ENCODE results near the gene KRT27. TPM values are rescaled to one million over a fixed set of nuclear protein-coding genes. Genes with fewer than 3 reads are reported as not detected.
"Not testable (repeated sequence)": the region's sequence is repeated elsewhere in the genome, so short reads cannot be mapped to it uniquely, and the experiment has no call there.

Gene KRT27
- total and polyA plus RNA-seq, 4 experiments from 2014 or later, result not detected

- H3K4me3 Mint-ChIP-seq, result no peak within 1 kb of the TSS
- Histone ChIP-seq H3K4me1 (ENCODE audit: insufficient read depth, low read length) (no peaks in the 10 kb centered on the region), H3K27me3 (ENCODE audit: insufficient read depth, low read length) (no peaks in the 10 kb centered on the region), H3K9me3 (ENCODE audit: control insufficient read depth in 1 of 2, low read length in 2 of 2) (no peaks in the 10 kb centered on the region), H3K27ac (ENCODE audit: low read depth, low read length) (no peak within 1 kb of the TSS), H3K4me3 (ENCODE audit: low read length in 2 of 2) (no peak within 1 kb of the TSS), H3K36me3 (ENCODE audit: insufficient read depth, low read length) (no peaks in the 10 kb centered on the region)
- H3K27me3 Mint-ChIP-seq, result peaks cover 30 to 41% of the 10 kb centered on the region in 2 donors
- H3K36me3 Mint-ChIP-seq, result peaks cover 0 to 6% of the 10 kb centered on the region in 2 donors
- ChIA-PET CTCF (ENCODE audit: partially characterized antibody) (no interaction called here), POLR2A (ENCODE audit: partially characterized antibody) (no interaction called here)
- no peak within 1 kb of the TSS for H3K27ac Mint-ChIP-seq
- H3K4me1 Mint-ChIP-seq, result no peaks in the 10 kb centered on the region
- peaks cover 3 to 29% (median 25%) of the 10 kb centered on the region in 8 donors for H3K9me3 Mint-ChIP-seq
- intact Hi-C loops (cut with micrococcal nuclease), result no loop called here
- no peak for DNase-seq
These were observed 27.1 kb downstream of the KRT27 start, which contains the start of gene KRT25 for GRCh38 chr17:40755231-40755630. Gene KRT25 (minus strand): TSS chr17:40755331. CDS start chr17:40755271, 60 bp downstream.

DNA sequence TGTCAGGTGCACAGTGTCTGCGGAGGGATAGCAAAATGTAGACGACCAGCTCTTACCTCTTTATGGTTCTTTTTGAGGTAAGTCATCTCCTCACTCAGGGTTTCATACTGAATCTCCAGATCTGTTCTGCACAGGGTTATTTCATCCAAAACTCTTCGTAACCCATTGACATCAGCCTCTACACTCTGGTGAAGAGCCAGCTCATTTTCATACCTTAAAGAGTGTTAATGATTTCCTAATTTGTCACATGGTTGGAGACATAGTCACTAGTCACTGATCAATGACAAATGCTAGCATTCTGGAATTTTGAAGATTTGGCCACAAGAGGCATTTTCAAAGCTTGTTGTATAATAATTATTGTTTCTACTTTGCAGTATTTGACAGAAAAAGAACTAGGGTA is 28.5 kb downstream of the KRT27 start:
- Histone ChIP-seq H3K36me3 (ENCODE audit: insufficient read depth, low read length) (no peaks in the 10 kb centered on the region), H3K27me3 (ENCODE audit: insufficient read depth, low read length) (peaks cover 4% of the 10 kb centered on the region), H3K4me3 (ENCODE audit: low read length in 2 of 2) (no peak overlapping the region), H3K27ac (ENCODE audit: low read depth, low read length) (no peak overlapping the region), H3K9me3 (ENCODE audit: control insufficient read depth in 1 of 2, low read length in 2 of 2) (no peaks in the 10 kb centered on the region), H3K4me1 (ENCODE audit: insufficient read depth, low read length) (no peaks in the 10 kb centered on the region)
- Mint-ChIP-seq H3K4me1 (no peaks in the 10 kb centered on the region), H3K9me3 (peaks cover 3 to 14% (median 12%) of the 10 kb centered on the region in 8 donors), H3K27me3 (peaks cover 30 to 43% of the 10 kb centered on the region in 2 donors), H3K27ac (no peak overlapping the region), H3K4me3 (no peak overlapping the region), H3K36me3 (no peaks in the 10 kb centered on the region)
- POLR2A ChIA-PET (ENCODE audit: partially characterized antibody), result no interaction called here
- DNase-seq, result no peak
- CTCF ChIA-PET (ENCODE audit: partially characterized antibody), result no interaction called here
- intact Hi-C loops (cut with micrococcal nuclease), result no loop called here

DNA sequence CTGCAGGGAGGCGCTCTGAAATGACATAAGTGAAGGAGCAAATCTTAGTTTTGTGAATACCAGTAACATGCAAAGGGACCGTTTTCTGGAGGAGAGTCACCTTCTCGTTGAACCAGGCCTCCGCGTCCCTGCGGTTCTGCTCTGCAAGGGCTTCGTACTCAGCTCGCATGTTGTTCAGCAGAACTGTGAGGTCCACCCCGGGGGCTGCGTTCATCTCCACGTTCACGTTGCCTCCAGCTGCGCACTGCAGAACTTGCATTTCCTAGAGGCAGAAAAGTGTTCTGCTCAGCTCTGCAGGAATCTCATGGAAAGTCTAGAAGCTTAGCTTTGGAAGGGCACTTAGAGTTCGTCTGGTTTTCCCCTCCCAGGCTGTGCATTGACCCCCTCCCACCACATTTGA is 31.3 kb downstream of the KRT27 start:
- Mint-ChIP-seq H3K4me3 (no peak overlapping the region), H3K9me3 (peaks cover 0 to 8% (median 0%) of the 10 kb centered on the region in 8 donors), H3K36me3 (no peaks in the 10 kb centered on the region), H3K27me3 (peaks cover 34 to 43% of the 10 kb centered on the region in 2 donors), H3K27ac (no peak overlapping the region), H3K4me1 (no peaks in the 10 kb centered on the region)
- POLR2A ChIA-PET (ENCODE audit: partially characterized antibody), result no interaction called here
- intact Hi-C loops (cut with micrococcal nuclease), result no loop called here
- Histone ChIP-seq H3K27ac (ENCODE audit: low read depth, low read length) (no peak overlapping the region), H3K9me3 (ENCODE audit: control insufficient read depth in 1 of 2, low read length in 2 of 2) (no peaks in the 10 kb centered on the region), H3K27me3 (ENCODE audit: insufficient read depth, low read length) (peaks cover 4% of the 10 kb centered on the region), H3K36me3 (ENCODE audit: insufficient read depth, low read length) (no peaks in the 10 kb centered on the region), H3K4me1 (ENCODE audit: insufficient read depth, low read length) (no peaks in the 10 kb centered on the region), H3K4me3 (ENCODE audit: low read length in 2 of 2) (no peak overlapping the region)
- DNase-seq, result no peak
- CTCF ChIA-PET (ENCODE audit: partially characterized antibody), result no interaction called here

DNA sequence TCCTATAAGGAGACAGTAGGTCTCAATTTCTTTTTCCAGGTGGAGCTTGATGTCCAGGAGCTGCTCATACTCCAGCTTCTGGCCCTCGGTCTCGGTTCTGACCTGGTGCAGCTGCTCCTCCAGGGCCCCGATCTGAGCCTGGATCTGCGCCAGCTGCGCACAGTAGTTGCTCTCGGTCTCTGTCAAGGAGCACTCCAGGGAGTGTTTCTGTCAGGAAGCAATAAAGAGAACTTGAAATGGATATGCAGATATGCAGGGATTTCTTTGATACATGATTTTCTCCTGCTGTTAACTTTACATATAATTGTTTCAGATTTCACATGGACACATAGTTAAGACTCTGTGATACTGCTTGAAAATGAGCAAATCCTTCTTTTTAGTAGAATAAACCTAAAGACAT is 32.0 kb downstream of the KRT27 start:
- DNase-seq, result no peak
- intact Hi-C loops (cut with micrococcal nuclease), result no loop called here
- H3K27ac Mint-ChIP-seq, result no peak overlapping the region
- H3K36me3 ChIP-seq (ENCODE audit: insufficient read depth, low read length), result no peaks in the 10 kb centered on the region
- H3K27ac ChIP-seq (ENCODE audit: low read depth, low read length), result no peak overlapping the region
- CTCF ChIA-PET (ENCODE audit: partially characterized antibody), result no interaction called here
- no peaks in the 10 kb centered on the region for H3K36me3 Mint-ChIP-seq
- H3K4me3 ChIP-seq (ENCODE audit: low read length in 2 of 2), result no peak overlapping the region
- peaks cover 4% of the 10 kb centered on the region for H3K27me3 ChIP-seq (ENCODE audit: insufficient read depth, low read length)
- peaks cover 0 to 8% (median 0%) of the 10 kb centered on the region in 8 donors for H3K9me3 Mint-ChIP-seq
- peaks cover 35 to 42% of the 10 kb centered on the region in 2 donors for H3K27me3 Mint-ChIP-seq
- H3K4me1 Mint-ChIP-seq, result no peaks in the 10 kb centered on the region
- H3K4me3 Mint-ChIP-seq, result no peak overlapping the region
- POLR2A ChIA-PET (ENCODE audit: partially characterized antibody), result no interaction called here
- no peaks in the 10 kb centered on the region for H3K9me3 ChIP-seq (ENCODE audit: control insufficient read depth in 1 of 2, low read length in 2 of 2)
- H3K4me1 ChIP-seq (ENCODE audit: insufficient read depth, low read length), result no peaks in the 10 kb centered on the region

- H3K27me3 ChIP-seq (ENCODE audit: insufficient read depth, low read length); POLR2A ChIA-PET (ENCODE audit: partially characterized antibody); H3K36me3 Mint-ChIP-seq; H3K36me3 ChIP-seq (ENCODE audit: insufficient read depth, low read length); H3K4me1 ChIP-seq (ENCODE audit: insufficient read depth, low read length); H3K4me3 Mint-ChIP-seq; CTCF ChIA-PET (ENCODE audit: partially characterized antibody); H3K4me3 ChIP-seq (ENCODE audit: low read length in 2 of 2); H3K27ac Mint-ChIP-seq; intact Hi-C loops (cut with micrococcal nuclease); DNase-seq; H3K27ac ChIP-seq (ENCODE audit: low read depth, low read length); H3K4me1 Mint-ChIP-seq; H3K9me3 ChIP-seq (ENCODE audit: control insufficient read depth in 1 of 2, low read length in 2 of 2): not testable (repeated sequence)
- peaks cover 36 to 45% of the 10 kb centered on the region in 2 donors for H3K27me3 Mint-ChIP-seq
- H3K9me3 Mint-ChIP-seq, result peaks cover 0 to 14% (median 1%) of the 10 kb centered on the region in 8 donors
These were observed 33.7 kb downstream of the KRT27 start for GRCh38 chr17:40748666-40749065.

- H3K4me3 Mint-ChIP-seq, result no peak overlapping the region
These were observed 43.8 kb downstream of the KRT27 start for GRCh38 chr17:40738553-40738952.

DNA sequence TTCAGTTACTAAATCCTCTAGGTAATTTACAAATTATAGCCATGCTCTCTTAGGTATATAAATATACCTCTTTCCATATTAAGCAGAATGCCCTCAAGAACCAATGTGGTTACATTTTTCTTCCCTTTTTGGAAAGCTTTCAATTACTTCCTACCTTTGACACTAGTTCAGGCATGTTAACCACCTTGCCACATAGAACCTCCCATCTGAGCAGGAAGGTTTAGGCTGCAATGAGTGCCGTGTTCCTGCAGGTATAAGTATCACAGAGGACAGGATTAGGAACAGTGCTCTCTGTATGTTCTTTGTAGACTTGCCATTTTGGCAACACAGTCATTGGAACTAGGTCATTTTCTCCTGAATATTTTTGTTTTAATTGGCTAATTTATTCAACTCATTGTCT is 47.3 kb downstream of the KRT27 start:
- Mint-ChIP-seq H3K4me1 (no peaks in the 10 kb centered on the region), H3K4me3 (no peak overlapping the region), H3K27ac (no peak overlapping the region), H3K36me3 (no peaks in the 10 kb centered on the region), H3K27me3 (peaks cover 13 to 15% of the 10 kb centered on the region in 2 donors), H3K9me3 (peaks cover 0 to 2% (median 0%) of the 10 kb centered on the region in 8 donors)
- H3K27ac ChIP-seq (ENCODE audit: low read depth, low read length), result no peak overlapping the region
- H3K4me3 ChIP-seq (ENCODE audit: low read length in 2 of 2), result no peak overlapping the region
- no peaks in the 10 kb centered on the region for H3K4me1 ChIP-seq (ENCODE audit: insufficient read depth, low read length)
- H3K36me3 ChIP-seq (ENCODE audit: insufficient read depth, low read length), result no peaks in the 10 kb centered on the region
- H3K9me3 ChIP-seq (ENCODE audit: control insufficient read depth in 1 of 2, low read length in 2 of 2), result no peaks in the 10 kb centered on the region
- intact Hi-C loops (cut with micrococcal nuclease), result no loop called here
- ChIA-PET POLR2A (ENCODE audit: partially characterized antibody) (no interaction called here), CTCF (ENCODE audit: partially characterized antibody) (no interaction called here)
- DNase-seq, result no peak
- peaks cover 10% of the 10 kb centered on the region for H3K27me3 ChIP-seq (ENCODE audit: insufficient read depth, low read length)

More at GRCh38 chr17:40738553-40738952, 43.8 kb downstream of the KRT27 start:
- H3K27ac Mint-ChIP-seq, result no peak overlapping the region
- H3K4me1 Mint-ChIP-seq, result no peaks in the 10 kb centered on the region
- peaks cover 20 to 25% of the 10 kb centered on the region in 2 donors for H3K27me3 Mint-ChIP-seq
- Histone ChIP-seq H3K4me1 (ENCODE audit: insufficient read depth, low read length) (no peaks in the 10 kb centered on the region), H3K9me3 (ENCODE audit: control insufficient read depth in 1 of 2, low read length in 2 of 2) (no peaks in the 10 kb centered on the region), H3K27ac (ENCODE audit: low read depth, low read length) (no peak overlapping the region), H3K27me3 (ENCODE audit: insufficient read depth, low read length) (peaks cover 7% of the 10 kb centered on the region), H3K36me3 (ENCODE audit: insufficient read depth, low read length) (no peaks in the 10 kb centered on the region), H3K4me3 (ENCODE audit: low read length in 2 of 2) (no peak overlapping the region)
- POLR2A ChIA-PET (ENCODE audit: partially characterized antibody), result interaction anchor here (0.6 kb wide), 1 partner anchor 927 kb away, joined by 3 read pairs; no protein-coding TSS in a partner anchor
- CTCF ChIA-PET (ENCODE audit: partially characterized antibody), result no interaction called here
- no peak for DNase-seq
- intact Hi-C loops (cut with micrococcal nuclease), result no loop called here
- H3K36me3 Mint-ChIP-seq, result peaks cover 0 to 7% of the 10 kb centered on the region in 2 donors
- peaks cover 0 to 13% (median 10%) of the 10 kb centered on the region in 8 donors for H3K9me3 Mint-ChIP-seq

GRCh38 chr17:40734018-40734417 is 48.3 kb downstream of the KRT27 start:
- Histone ChIP-seq H3K27me3 (ENCODE audit: insufficient read depth, low read length) (peaks cover 10% of the 10 kb centered on the region), H3K4me3 (ENCODE audit: low read length in 2 of 2) (no peak overlapping the region), H3K36me3 (ENCODE audit: insufficient read depth, low read length) (no peaks in the 10 kb centered on the region), H3K4me1 (ENCODE audit: insufficient read depth, low read length) (no peaks in the 10 kb centered on the region), H3K9me3 (ENCODE audit: control insufficient read depth in 1 of 2, low read length in 2 of 2) (no peaks in the 10 kb centered on the region), H3K27ac (ENCODE audit: low read depth, low read length) (no peak overlapping the region)
- no peak for DNase-seq
- Mint-ChIP-seq H3K27me3 (peaks cover 13 to 17% of the 10 kb centered on the region in 2 donors), H3K4me1 (no peaks in the 10 kb centered on the region), H3K4me3 (no peak overlapping the region), H3K9me3 (peaks cover 0 to 2% (median 0%) of the 10 kb centered on the region in 8 donors), H3K27ac (no peak overlapping the region), H3K36me3 (no peaks in the 10 kb centered on the region)
- intact Hi-C loops (cut with micrococcal nuclease), result no loop called here
- ChIA-PET CTCF (ENCODE audit: partially characterized antibody) (no interaction called here), POLR2A (ENCODE audit: partially characterized antibody) (no interaction called here)
